Stomach (tissue), 9 donors: ENCODE data around the gene BNIP3. TPM values are rescaled to one million over a fixed set of nuclear protein-coding genes. Genes with fewer than 3 reads are reported as not detected.

Source experiments
- DNase-seq, 2 donors: peaks; one replicate each; pipeline versions ENCODE4 v3.0.0 to v3.0.0-alpha.2; 2013 to 2019
- H3K27ac ChIP-seq, 5 donors: fragments of 200-600 bp in 4 of 5; sonication (generic) in 4 of 5; one replicate each; pipeline ENCODE4 v1.5.1; 2013 to 2019; ENCODE audit warnings: mild to moderate bottlenecking in 1 of 5, moderate library complexity in 1 of 5
- H3K27me3 ChIP-seq, 3 donors: fragments of 200-600 bp; sonication (generic); one replicate each; pipeline ENCODE4 v1.5.1; 2017 to 2019; ENCODE audit warnings: mixed run types in 1 of 3
- H3K36me3 ChIP-seq, 4 donors: fragments of 200-600 bp; sonication (generic); 1 replicate in 3 of 4; 2 replicates in 1 of 4; pipeline ENCODE4 v1.5.1; 2016 to 2019
- H3K4me1 ChIP-seq, 4 donors: fragments of 200-600 bp; sonication (generic); one replicate each; pipeline ENCODE4 v1.5.1; 2016 to 2019
- H3K4me3 ChIP-seq, 4 donors: fragments of 200-600 bp; sonication (generic) in 3 of 4; one replicate each; pipeline ENCODE4 v1.5.1; 2016 to 2019; ENCODE audit warnings: mild to moderate bottlenecking in 1 of 4
- H3K9me3 ChIP-seq, 4 donors: fragments of 200-600 bp; sonication (generic); one replicate each; pipeline ENCODE4 v1.5.1; 2016 to 2019
- EP300 ChIP-seq: sonication (generic); formaldehyde crosslinking; IDR thresholded peaks from one replicate; pipeline ENCODE4 v1.6.1; 2017; ENCODE audit warnings: antibody characterized with exemption
- POLR2A ChIP-seq, 4 donors: fragments of 450-650 bp; IDR thresholded peaks; one replicate each; pipeline ENCODE4 v1.6.1; 2016; ENCODE audit warnings: antibody characterized with exemption in 4 of 4, control low read depth in 2 of 4, mild to moderate bottlenecking in 1 of 4, moderate library complexity in 1 of 4
- POLR2AphosphoS5 ChIP-seq, 3 donors: sonication (generic); formaldehyde crosslinking; IDR thresholded peaks; one replicate each; pipeline ENCODE4 v1.6.1; 2016; ENCODE audit warnings: antibody characterized with exemption in 3 of 3
- WGBS, 5 donors: extraction: QIAGEN DNeasy Blood & Tissue Kit in 3 of 5; methylation state at CpG; one replicate each; pipeline versions ENCODE4 v1.1.5 to v1.1.7; 2013 to 2018; 5-methylcytosine and 5-hydroxymethylcytosine counted together
- intact Hi-C: fragments of 100-400 bp; cut with DNase I; formaldehyde crosslinking; loops from one replicate; pipeline ENCODE4 v1.15.1; 2023; ENCODE audit warnings: low total_unique reads
- polyA plus RNA-seq, 3 donors: library from polyadenylated mRNA; stranded (reverse); fragments of 200-250 nt; gene quantifications; one replicate each; pipeline ENCODE4 v1.2.3, GENCODE V29; 2013
- total RNA-seq, 5 donors: library from RNA; depleted of rRNA; stranded (reverse); fragments of >200 nt; gene quantifications; one replicate each; pipeline versions ENCODE4 v1.1.0 to v1.2.3, GENCODE V29; 2014 to 2016
- TF ChIP-seq, protein P1 (sequence below), 7 experiments: fragments of 450-650 bp in 4 of 7; fragments of 200-600 bp in 3 of 7; sonication (generic) in 3 of 7; IDR thresholded peaks; one replicate each; pipeline ENCODE4 v1.5.1; 2016 to 2019; ENCODE audit warnings: antibody characterized with exemption in 7 of 7, control low read depth in 2 of 7, mild to moderate bottlenecking in 1 of 7
- donor health status: healthy with polysubstance abuse.
- donor health status: Bipolar disorder and iron deficiency.
- donor health status: healthy.

Gene BNIP3
- total and polyA plus RNA-seq, 8 donors, result 9.8 to 81.7 (median 22.0) TPM

DNA sequence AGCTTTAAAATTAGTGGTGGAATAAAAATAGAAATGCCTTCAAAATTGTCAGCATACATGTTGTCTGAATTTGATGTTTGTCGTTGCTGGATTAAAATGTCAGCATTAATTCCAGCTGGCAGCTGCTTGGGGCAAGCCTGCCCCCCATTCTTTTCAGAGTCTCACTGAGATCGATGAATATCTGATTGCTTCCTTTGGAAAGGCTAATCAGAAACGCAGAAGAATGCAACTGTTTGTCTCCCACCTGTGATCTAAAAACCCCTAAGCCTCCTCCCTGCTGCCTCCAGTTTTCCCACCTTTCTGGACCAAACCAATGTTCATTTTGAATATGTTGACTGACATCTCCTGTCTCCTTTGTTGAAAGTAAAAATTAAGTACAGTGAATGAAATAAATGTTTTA is 27.9 kb upstream of the BNIP3 start:
- Histone ChIP-seq H3K27me3 (peaks cover 0 to 16% (median 3%) of the 10 kb centered on the region in 3 donors), H3K4me1 (peaks cover 0 to 8% (median 0%) of the 10 kb centered on the region in 4 donors), H3K27ac (no peak overlapping the region), H3K9me3 (peaks cover 0 to 7% (median 2%) of the 10 kb centered on the region in 4 donors), H3K36me3 (no peaks in the 10 kb centered on the region), H3K4me3 (no peak overlapping the region)
- DNase-seq, result no peak
- no peak for TF ChIP-seq EP300
- 28 to 43% (median 38%) methylated on average over 3 of the region's 3 CpGs for WGBS, 5 donors
- intact Hi-C loops, result no loop called here

- intact Hi-C loops, result no loop called here
- no peak for DNase-seq
- Histone ChIP-seq H3K4me1 (peaks cover 0 to 8% (median 0%) of the 10 kb centered on the region in 4 donors), H3K27me3 (peaks cover 0 to 25% (median 3%) of the 10 kb centered on the region in 3 donors), H3K27ac (no peak overlapping the region), H3K36me3 (no peaks in the 10 kb centered on the region), H3K9me3 (peaks cover 0 to 7% (median 2%) of the 10 kb centered on the region in 4 donors), H3K4me3 (no peak overlapping the region)
- TF ChIP-seq, protein P1, sequence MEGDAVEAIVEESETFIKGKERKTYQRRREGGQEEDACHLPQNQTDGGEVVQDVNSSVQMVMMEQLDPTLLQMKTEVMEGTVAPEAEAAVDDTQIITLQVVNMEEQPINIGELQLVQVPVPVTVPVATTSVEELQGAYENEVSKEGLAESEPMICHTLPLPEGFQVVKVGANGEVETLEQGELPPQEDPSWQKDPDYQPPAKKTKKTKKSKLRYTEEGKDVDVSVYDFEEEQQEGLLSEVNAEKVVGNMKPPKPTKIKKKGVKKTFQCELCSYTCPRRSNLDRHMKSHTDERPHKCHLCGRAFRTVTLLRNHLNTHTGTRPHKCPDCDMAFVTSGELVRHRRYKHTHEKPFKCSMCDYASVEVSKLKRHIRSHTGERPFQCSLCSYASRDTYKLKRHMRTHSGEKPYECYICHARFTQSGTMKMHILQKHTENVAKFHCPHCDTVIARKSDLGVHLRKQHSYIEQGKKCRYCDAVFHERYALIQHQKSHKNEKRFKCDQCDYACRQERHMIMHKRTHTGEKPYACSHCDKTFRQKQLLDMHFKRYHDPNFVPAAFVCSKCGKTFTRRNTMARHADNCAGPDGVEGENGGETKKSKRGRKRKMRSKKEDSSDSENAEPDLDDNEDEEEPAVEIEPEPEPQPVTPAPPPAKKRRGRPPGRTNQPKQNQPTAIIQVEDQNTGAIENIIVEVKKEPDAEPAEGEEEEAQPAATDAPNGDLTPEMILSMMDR (IDR thresholded peaks at IDR 0.05), result no peak
- TF ChIP-seq POLR2AphosphoS5 (IDR thresholded peaks at IDR 0.05), result no peak
- TF ChIP-seq POLR2A (IDR thresholded peaks at IDR 0.05), result no peak
- no peak for TF ChIP-seq EP300
- WGBS, 5 donors, result 85 to 93% (median 91%) methylated on average over 10 of the region's 10 CpGs
Observed at GRCh38 chr10:132007681-132008080, 26.0 kb upstream of the BNIP3 start.

DNA sequence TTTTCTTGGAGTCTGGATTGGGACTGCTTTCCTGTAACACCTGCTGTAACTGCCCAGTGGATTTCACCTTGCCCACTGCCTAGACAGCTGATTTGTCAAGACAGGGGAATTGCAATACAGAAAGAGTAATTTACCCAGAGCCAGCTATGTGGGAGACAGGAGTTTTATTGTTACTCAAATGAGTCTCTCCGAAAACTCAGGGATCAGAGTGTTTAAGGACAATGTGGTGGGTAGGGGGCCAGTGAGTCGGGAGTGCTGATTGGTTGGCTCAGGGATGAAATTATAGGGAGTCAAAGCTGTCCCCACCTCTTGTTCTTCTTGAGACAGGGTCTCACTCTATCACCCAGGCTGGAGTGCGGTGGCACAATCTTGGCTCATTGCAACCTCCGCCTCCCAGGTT is 25.2 kb upstream of the BNIP3 start:
- no peak for DNase-seq
- TF ChIP-seq, protein P1 (IDR thresholded peaks at IDR 0.05), result no peak
- TF ChIP-seq EP300, result no peak
- TF ChIP-seq POLR2AphosphoS5 (IDR thresholded peaks at IDR 0.05), result no peak
- TF ChIP-seq POLR2A (IDR thresholded peaks at IDR 0.05), result no peak
- Histone ChIP-seq H3K4me1 (peaks cover 0 to 8% (median 0%) of the 10 kb centered on the region in 4 donors), H3K9me3 (peaks cover 0 to 7% (median 2%) of the 10 kb centered on the region in 4 donors), H3K27me3 (peaks cover 0 to 25% (median 3%) of the 10 kb centered on the region in 3 donors), H3K4me3 (no peak overlapping the region), H3K36me3 (no peaks in the 10 kb centered on the region), H3K27ac (no peak overlapping the region)
- 81 to 87% (median 86%) methylated on average over 2 to 4 of the region's 4 CpGs for WGBS, 5 donors
- intact Hi-C loops, result no loop called here

GRCh38 chr10:132005147-132005546 is 23.4 kb upstream of the BNIP3 start:
- Histone ChIP-seq H3K27ac (no peak overlapping the region), H3K4me1 (peaks cover 0 to 10% (median 0%) of the 10 kb centered on the region in 4 donors), H3K36me3 (no peaks in the 10 kb centered on the region), H3K9me3 (peaks cover 0 to 7% (median 2%) of the 10 kb centered on the region in 4 donors), H3K27me3 (peaks cover 0 to 25% (median 3%) of the 10 kb centered on the region in 3 donors), H3K4me3 (no peak overlapping the region)
- no peak for DNase-seq
- 89 to 97% (median 93%) methylated on average over 6 of the region's 6 CpGs for WGBS, 5 donors
- intact Hi-C loops, result no loop called here
- TF ChIP-seq, protein P1 (IDR thresholded peaks at IDR 0.05), result no peak
- no peak for TF ChIP-seq POLR2A (IDR thresholded peaks at IDR 0.05)
- no peak for TF ChIP-seq POLR2AphosphoS5 (IDR thresholded peaks at IDR 0.05)
- no peak for TF ChIP-seq EP300

- peaks cover 0 to 25% (median 3%) of the 10 kb centered on the region in 3 donors for H3K27me3 ChIP-seq
- intact Hi-C loops, result no loop called here
- no peaks in the 10 kb centered on the region for H3K36me3 ChIP-seq
- no peak overlapping the region for H3K4me3 ChIP-seq
- H3K9me3 ChIP-seq, result peaks cover 0 to 7% (median 2%) of the 10 kb centered on the region in 4 donors
- H3K4me1 ChIP-seq, result peaks cover 0 to 10% (median 1%) of the 10 kb centered on the region in 4 donors
- no peak for DNase-seq
- 68 to 74% (median 71%) methylated on average over 10 of the region's 10 CpGs for WGBS, 5 donors
- no peak for TF ChIP-seq EP300
- no peak for TF ChIP-seq POLR2AphosphoS5 (IDR thresholded peaks at IDR 0.05)
- TF ChIP-seq POLR2A (IDR thresholded peaks at IDR 0.05), result no peak
- TF ChIP-seq, protein P1 (IDR thresholded peaks at IDR 0.05), result no peak
- no peak overlapping the region for H3K27ac ChIP-seq
Observed at GRCh38 chr10:132004052-132004451, 22.3 kb upstream of the BNIP3 start.
